Parathyroid adenoma (tissue), 2 donors: Measurements from ENCODE around the gene KIRREL3.

Source experiments
- H2AFZ ChIP-seq: fragments of 300-600 bp; sonication (generic); one replicate; pipeline ENCODE4 v1.7.0; 2017; ENCODE audit warnings: antibody characterized with exemption, mild to moderate bottlenecking
- H3K27ac ChIP-seq: fragments of 300-600 bp; sonication (generic); one replicate; pipeline ENCODE4 v1.7.0; 2017
- H3K27me3 ChIP-seq: fragments of 300-600 bp; sonication (generic); one replicate; pipeline ENCODE4 v1.7.0; 2017; ENCODE audit warnings: low read length; ENCODE audit not compliant: control insufficient read depth, insufficient read depth
- H3K36me3 ChIP-seq: fragments of 300-600 bp; sonication (generic); one replicate; pipeline ENCODE4 v1.7.0; 2017; ENCODE audit warnings: low read length; ENCODE audit not compliant: control insufficient read depth, insufficient read depth
- H3K4me1 ChIP-seq: fragments of 300-600 bp; sonication (generic); one replicate; pipeline ENCODE4 v1.7.0; 2017; ENCODE audit warnings: control low read depth
- H3K4me2 ChIP-seq: fragments of 300-600 bp; sonication (generic); one replicate; pipeline ENCODE4 v1.7.0; 2017; ENCODE audit warnings: low read length
- H3K4me3 ChIP-seq: fragments of 300-600 bp; sonication (generic); one replicate; pipeline ENCODE4 v1.7.0; 2017; ENCODE audit warnings: low read depth, low read length
- H3K79me2 ChIP-seq: fragments of 300-600 bp; sonication (generic); one replicate; pipeline ENCODE4 v1.7.0; 2017; ENCODE audit warnings: control low read depth
- H3K9ac ChIP-seq: fragments of 300-600 bp; sonication (generic); one replicate; pipeline ENCODE4 v1.7.0; 2017; ENCODE audit warnings: mild to moderate bottlenecking
- H3K9me3 ChIP-seq: fragments of 300-600 bp; sonication (generic); one replicate; pipeline ENCODE4 v1.7.0; 2017; ENCODE audit warnings: low read length; ENCODE audit not compliant: control insufficient read depth
- CTCF ChIP-seq: fragments of 300-600 bp; sonication (generic); IDR thresholded peaks from one replicate; pipeline ENCODE4 v1.7.0; 2017; ENCODE audit warnings: antibody characterized with exemption, mild to moderate bottlenecking
- donor health status: primary hyperparathyroidism.

The KIRREL3 gene

GRCh38 chr11:126467046-126467370 lies 533.6 kb downstream of the KIRREL3 start:
- Histone ChIP-seq H2AFZ (no peak overlapping the region), H3K4me3 (no peak overlapping the region), H3K4me2 (no peak overlapping the region), H3K9ac (no peak overlapping the region), H3K9me3 (no peaks in the 10 kb centered on the region), H3K4me1 (no peaks in the 10 kb centered on the region), H3K27ac (no peak overlapping the region), H3K36me3 (no peaks in the 10 kb centered on the region), H3K79me2 (no peaks in the 10 kb centered on the region), H3K27me3 (no peaks in the 10 kb centered on the region)
- no peak for TF ChIP-seq CTCF

DNA sequence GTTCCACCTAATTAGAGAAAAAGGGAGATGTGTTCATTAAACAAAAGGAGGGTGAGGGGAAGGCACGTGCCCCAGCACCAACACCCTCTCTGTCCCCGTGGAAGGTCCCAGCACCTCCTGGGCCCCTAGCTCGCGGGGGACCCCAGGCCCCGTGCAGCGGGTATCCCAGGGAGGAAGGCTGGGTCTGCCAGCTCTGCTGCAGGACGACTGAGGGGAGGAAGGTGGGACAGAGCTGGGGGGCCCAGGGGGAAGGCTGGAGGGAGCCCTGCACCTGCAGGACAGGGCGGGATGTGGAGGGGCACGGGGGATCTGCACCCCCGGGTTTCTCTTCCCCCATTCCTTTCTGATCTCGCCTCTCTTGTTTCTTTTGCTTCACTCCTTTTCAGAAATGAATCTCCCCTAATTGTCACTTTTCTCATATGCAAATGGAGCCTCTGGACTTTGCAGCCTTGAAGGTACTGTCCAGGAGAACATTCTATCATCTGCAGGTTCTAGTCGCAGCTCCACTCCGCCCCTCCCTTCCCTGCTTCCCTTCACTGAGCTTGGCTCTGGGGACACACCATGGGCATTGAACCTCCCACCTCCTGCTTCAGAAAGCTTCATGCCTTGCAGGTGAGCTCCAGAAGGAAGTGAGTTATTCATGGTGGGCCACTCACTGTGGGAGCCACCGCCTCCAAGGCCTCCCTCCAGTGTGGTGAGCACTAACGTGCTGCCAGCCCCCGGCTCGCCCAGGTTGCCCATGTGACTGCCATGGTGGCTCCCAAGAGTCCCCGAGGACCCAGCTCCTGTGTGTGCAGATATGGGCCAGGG lies 534.1 kb downstream of the KIRREL3 start:
- Histone ChIP-seq H3K9me3 (no peaks in the 10 kb centered on the region), H3K27me3 (no peaks in the 10 kb centered on the region), H3K36me3 (no peaks in the 10 kb centered on the region), H3K4me2 (no peak overlapping the region), H3K27ac (no peak overlapping the region), H2AFZ (no peak overlapping the region), H3K9ac (no peak overlapping the region), H3K79me2 (no peaks in the 10 kb centered on the region), H3K4me1 (no peaks in the 10 kb centered on the region), H3K4me3 (no peak overlapping the region)
- no peak for TF ChIP-seq CTCF

GRCh38 chr11:126465573-126466188 lies 534.9 kb downstream of the KIRREL3 start:
- no peaks in the 10 kb centered on the region for H3K27me3 ChIP-seq
- H2AFZ ChIP-seq, result no peak overlapping the region
- H3K9me3 ChIP-seq, result no peaks in the 10 kb centered on the region
- no peaks in the 10 kb centered on the region for H3K36me3 ChIP-seq
- no peaks in the 10 kb centered on the region for H3K79me2 ChIP-seq
- no peak for TF ChIP-seq CTCF
- H3K4me1 ChIP-seq, result no peaks in the 10 kb centered on the region
- H3K27ac ChIP-seq, result no peak overlapping the region
- no peak overlapping the region for H3K9ac ChIP-seq
- no peak overlapping the region for H3K4me3 ChIP-seq
- H3K4me2 ChIP-seq, result no peak overlapping the region

GRCh38 chr11:126464796-126465195 lies 535.8 kb downstream of the KIRREL3 start:
- Histone ChIP-seq H3K79me2 (no peaks in the 10 kb centered on the region), H3K27ac (no peak overlapping the region), H3K9ac (no peak overlapping the region), H2AFZ (no peak overlapping the region), H3K36me3 (no peaks in the 10 kb centered on the region), H3K4me2 (no peak overlapping the region), H3K4me1 (no peaks in the 10 kb centered on the region), H3K27me3 (no peaks in the 10 kb centered on the region), H3K4me3 (no peak overlapping the region), H3K9me3 (no peaks in the 10 kb centered on the region)
- no peak for TF ChIP-seq CTCF

DNA sequence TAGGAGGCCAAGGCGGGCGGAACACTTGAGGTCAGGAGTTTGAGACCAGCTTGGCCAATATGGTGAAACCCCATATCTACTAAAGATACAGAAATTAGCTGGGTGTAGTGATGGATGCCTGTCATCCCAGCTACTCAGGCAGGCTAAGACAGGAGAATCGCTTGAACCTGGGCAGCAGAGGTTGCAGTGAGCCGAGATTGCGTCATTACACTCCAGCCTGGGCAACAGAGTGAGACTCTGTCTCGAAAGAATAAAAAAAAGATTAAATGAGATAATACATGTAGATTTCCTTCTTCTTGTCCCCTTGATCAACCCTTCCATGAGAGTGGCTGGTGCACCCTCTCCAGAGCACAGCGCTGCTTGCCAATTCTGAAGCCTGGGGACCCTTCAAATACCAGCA lies 538.1 kb downstream of the KIRREL3 start:
- no peak overlapping the region for H3K4me3 ChIP-seq

More for the DNA sequence above, 538.1 kb downstream of the KIRREL3 start:
- no peak for TF ChIP-seq CTCF
- H3K9me3 ChIP-seq, result no peaks in the 10 kb centered on the region
- no peak overlapping the region for H2AFZ ChIP-seq
- H3K79me2 ChIP-seq, result no peaks in the 10 kb centered on the region
- H3K4me1 ChIP-seq, result no peaks in the 10 kb centered on the region
- no peaks in the 10 kb centered on the region for H3K27me3 ChIP-seq
- no peaks in the 10 kb centered on the region for H3K36me3 ChIP-seq
- no peak overlapping the region for H3K27ac ChIP-seq
- no peak overlapping the region for H3K4me2 ChIP-seq
- H3K9ac ChIP-seq, result no peak overlapping the region
